IMR-90 (cell line): ENCODE results near the gene DEPDC5. TPM values are rescaled to one million over a fixed set of nuclear protein-coding genes. Genes with fewer than 3 reads are reported as not detected.

Experiments
- ATAC-seq: fragments of 200-7000 bp; cut with Tn5 transposase; 2 replicates; pipeline ENCODE4 v1.9.1; 2020; ENCODE audit warnings: low read depth, mild to moderate bottlenecking, moderate library complexity
- BruUV-seq: library from RNA; stranded (reverse); fragments of 400-500 nt; replicated peaks from 2 replicates; lab custom pipeline; 2021; lab: Mats Ljungman, UMichigan
- CTCF ChIA-PET: fragments of 300-600 bp; formaldehyde crosslinking; extraction: SDS; loops from one replicate; lab custom pipeline; 2021; ENCODE audit warnings: antibody characterized with exemption; lab: Yijun Ruan, JAX
- POLR2A ChIA-PET: fragments of 300-600 bp; sonication (Branson Sonifier 250); formaldehyde crosslinking; loops from one replicate; lab custom pipeline; 2022; ENCODE audit warnings: antibody characterized with exemption; ENCODE audit not compliant: unreplicated experiment; lab: Charles Lee
- DNase-seq: peaks from one replicate; pipeline ENCODE4 v3.0.0; 2013
- H2AFZ ChIP-seq: replicated peaks from 2 replicates; pipeline ENCODE3; 2013; ENCODE audit warnings: low read length, mild to moderate bottlenecking; ENCODE audit not compliant: poor library complexity
- H2AK5ac ChIP-seq: 2 replicates; pipeline ENCODE4 v1.6.1; 2013; ENCODE audit warnings: low read depth, low read length, inconsistent platforms
- H2AK9ac ChIP-seq: replicated peaks from 2 replicates; pipeline ENCODE3; 2013; ENCODE audit warnings: mild to moderate bottlenecking, low read depth, low read length, moderate library complexity; ENCODE audit not compliant: poor library complexity
- H2BK120ac ChIP-seq: 2 replicates; pipeline ENCODE4 v1.6.1; 2013; ENCODE audit warnings: low read depth, low read length, inconsistent platforms
- H2BK15ac ChIP-seq: 3 replicates; pipeline ENCODE4 v1.6.1; 2013; ENCODE audit warnings: low read depth, low read length, inconsistent platforms
- H2BK20ac ChIP-seq: 2 replicates; pipeline ENCODE4 v1.6.1; 2013; ENCODE audit warnings: low read depth, mild to moderate bottlenecking, inconsistent platforms, low read length, moderate library complexity
- H2BK5ac ChIP-seq: 2 replicates; pipeline ENCODE4 v1.6.1; 2013; ENCODE audit warnings: mild to moderate bottlenecking, low read depth, low read length, inconsistent platforms; ENCODE audit not compliant: poor library complexity, severe bottlenecking
- H3K14ac ChIP-seq: replicated peaks from 2 replicates; pipeline ENCODE4 v1.6.1; 2013; ENCODE audit warnings: low read depth, low read length, inconsistent platforms
- H3K18ac ChIP-seq: 2 replicates; pipeline ENCODE4 v1.6.1; 2013; ENCODE audit warnings: low read depth, low read length, control low read depth
- H3K23ac ChIP-seq: 2 replicates; pipeline ENCODE4 v1.6.1; 2013; ENCODE audit warnings: low read depth, low read length, inconsistent platforms
- H3K27ac ChIP-seq: 2 replicates; pipeline ENCODE4 v1.5.1; 2013; ENCODE audit warnings: mild to moderate bottlenecking, control low read depth, low read length; ENCODE audit not compliant: insufficient read depth
- H3K27me3 ChIP-seq: 2 replicates; pipeline ENCODE4 v1.6.1; 2013; ENCODE audit warnings: low read length; ENCODE audit not compliant: control insufficient read depth, insufficient read depth
- H3K36me3 ChIP-seq: 2 replicates; pipeline ENCODE4 v1.6.1; 2013; ENCODE audit warnings: low read length, mixed read lengths; ENCODE audit not compliant: control insufficient read depth, insufficient read depth
- H3K4ac ChIP-seq: 2 replicates; pipeline ENCODE4 v1.6.1; 2013; ENCODE audit warnings: low read depth, low read length, inconsistent platforms
- H3K4me1 ChIP-seq: 2 replicates; pipeline ENCODE4 v1.6.1; 2013; ENCODE audit warnings: low read length, mixed read lengths; ENCODE audit not compliant: control insufficient read depth, insufficient read depth
- H3K4me2 ChIP-seq: 2 replicates; pipeline ENCODE4 v1.6.1; 2013; ENCODE audit warnings: low read depth, mild to moderate bottlenecking, control low read depth, low read length, moderate library complexity
- H3K4me3 ChIP-seq: 2 replicates; pipeline ENCODE4 v1.5.1; 2013; ENCODE audit warnings: low read depth, mild to moderate bottlenecking, control low read depth, low read length, moderate library complexity; ENCODE audit not compliant: insufficient read depth
- H3K56ac ChIP-seq: 2 replicates; pipeline ENCODE4 v1.6.1; 2013; ENCODE audit warnings: low read length, inconsistent platforms; ENCODE audit not compliant: insufficient read depth; ENCODE audit errors: extremely low read depth
- H3K79me1 ChIP-seq, 2 experiments: 2 replicates each; pipeline ENCODE4 v1.6.1; 2013; ENCODE audit warnings: low read length in 2 of 2, inconsistent platforms in 1 of 2, low read depth in 1 of 2
- H3K9ac ChIP-seq: 2 replicates; pipeline ENCODE4 v1.6.1; 2013; ENCODE audit warnings: low read depth, low read length, control low read depth
- H3K9me1 ChIP-seq: 2 replicates; pipeline ENCODE4 v1.6.1; 2013; ENCODE audit warnings: low read length, inconsistent platforms; ENCODE audit not compliant: insufficient read depth
- H3K9me3 ChIP-seq: 2 replicates; pipeline ENCODE4 v1.6.1; 2013; ENCODE audit warnings: low read length; ENCODE audit not compliant: control insufficient read depth, insufficient read depth
- H4K20me1 ChIP-seq: 2 replicates; pipeline ENCODE4 v1.6.1; 2013; ENCODE audit warnings: low read length, inconsistent platforms; ENCODE audit not compliant: insufficient read depth
- H4K5ac ChIP-seq: 2 replicates; pipeline ENCODE4 v1.6.1; 2013; ENCODE audit warnings: mild to moderate bottlenecking, low read depth, low read length, control low read depth
- H4K8ac ChIP-seq, 2 experiments: 2 replicates each; pipeline ENCODE4 v1.6.1; 2013; ENCODE audit warnings: low read depth in 2 of 2, low read length in 2 of 2, control low read depth in 1 of 2, inconsistent platforms in 1 of 2
- H4K91ac ChIP-seq: 2 replicates; pipeline ENCODE4 v1.6.1; 2013; ENCODE audit warnings: low read depth, low read length, inconsistent platforms; ENCODE audit not compliant: insufficient read depth
- CEBPB ChIP-seq: IDR thresholded peaks from 2 replicates; pipeline ENCODE4 v1.6.1; 2012; ENCODE audit warnings: low read depth, low read length, improper control_type of control experiment
- CHD1 ChIP-seq: IDR thresholded peaks from 2 replicates; pipeline ENCODE4 v1.6.1; 2012; ENCODE audit warnings: low read depth, low read length, improper control_type of control experiment
- CTCF ChIP-seq: conservative IDR thresholded peaks from 2 replicates; pipeline ENCODE4 v1.5.1; 2012; ENCODE audit warnings: mild to moderate bottlenecking, low read depth, low read length, improper control_type of control experiment
- ELK1 ChIP-seq: fragments of 150-350 bp; IDR thresholded peaks from 2 replicates; pipeline ENCODE4 v1.6.1; 2016; ENCODE audit warnings: low read depth, mild to moderate bottlenecking, low read length, moderate library complexity, borderline replicate concordance
- MAFK ChIP-seq: IDR thresholded peaks from 2 replicates; pipeline ENCODE4 v1.6.1; 2012; ENCODE audit warnings: low read depth, low read length, improper control_type of control experiment
- MAZ ChIP-seq: IDR thresholded peaks from 2 replicates; pipeline ENCODE4 v1.6.1; 2012; ENCODE audit warnings: low read depth, mild to moderate bottlenecking, low read length, improper control_type of control experiment, moderate library complexity, borderline replicate concordance
- MXI1 ChIP-seq: IDR thresholded peaks from 2 replicates; pipeline ENCODE4 v1.6.1; 2012; ENCODE audit warnings: low read depth, mild to moderate bottlenecking, low read length, moderate library complexity, borderline replicate concordance
- NFE2L2 ChIP-seq: fragments of 150-350 bp; IDR thresholded peaks from 2 replicates; pipeline ENCODE4 v1.6.1; 2016; ENCODE audit warnings: low read depth, mild to moderate bottlenecking, low read length
- POLR2A ChIP-seq: IDR thresholded peaks from 2 replicates; pipeline ENCODE4 v1.6.1; 2012; ENCODE audit warnings: mild to moderate bottlenecking, low read depth, low read length
- RAD21 ChIP-seq: IDR thresholded peaks from 2 replicates; pipeline ENCODE4 v1.6.1; 2012; ENCODE audit warnings: low read length, improper control_type of control experiment
- RCOR1 ChIP-seq: IDR thresholded peaks from 2 replicates; pipeline ENCODE4 v1.6.1; 2012; ENCODE audit warnings: mild to moderate bottlenecking, low read length, improper control_type of control experiment; ENCODE audit not compliant: insufficient replicate concordance
- RFX5 ChIP-seq: IDR thresholded peaks from 2 replicates; pipeline ENCODE4 v1.8.0; 2012; ENCODE audit warnings: low read depth, mild to moderate bottlenecking, low read length, moderate library complexity
- WGBS, 2 experiments: methylation state at CpG; one replicate each; pipeline versions ENCODE4 v1.1.5 to v1.1.7; 2013; ENCODE audit warnings: missing lambda C conversion rate in 2 of 2; ENCODE audit not compliant: insufficient read length in 1 of 2; ENCODE audit errors: extremely low coverage in 2 of 2; 5-methylcytosine and 5-hydroxymethylcytosine counted together
- dilution Hi-C: fragments of 300-500 bp; cut with HindIII; formaldehyde crosslinking; loops from one replicate; pipeline ENCODE4 v1.14.3; 2018; ENCODE audit warnings: low sequenced_read_pairs; ENCODE audit not compliant: unreplicated experiment
- in situ Hi-C: fragments of 300-500 bp; cut with MboI; formaldehyde crosslinking; loops from 3 replicates; pipeline ENCODE4 v1.14.3; 2019; ENCODE audit warnings: low sequenced_read_pairs, inconsistent platforms, mixed read lengths
- intact Hi-C: fragments of 100-400 bp; cut with micrococcal nuclease; formaldehyde crosslinking; loops from 2 replicates; pipeline ENCODE4 v1.10.0; 2022
- polyA plus RNA-seq, 3 experiments: library from polyadenylated mRNA; depleted of rRNA; stranded (reverse); fragments of >200 nt; gene quantifications; 2 replicates each; pipeline ENCODE4 v1.2.3, GENCODE V29; 2012; ENCODE audit warnings: low replicate concordance in 1 of 3
- total RNA-seq: library from RNA; depleted of rRNA; stranded (reverse); fragments of >200 nt; gene quantifications from 2 replicates; pipeline ENCODE4 v1.2.3, GENCODE V29; 2012

Gene DEPDC5
- total and polyA plus RNA-seq, 2 of the 4 experiments (the other 2 are of a cell fraction), result 6.6 to 12.9 TPM

- Histone ChIP-seq H2AFZ (no peak overlapping the region), H4K91ac (no peak overlapping the region), H3K23ac (no peak overlapping the region), H2BK5ac (no peak overlapping the region), H3K4ac (no peak overlapping the region), H3K14ac (no peak overlapping the region), H2BK15ac (no peak overlapping the region), H3K9me1 (peaks cover 9% of the 10 kb centered on the region; the same call in 1 of the 2 replicates), H2BK20ac (no peak overlapping the region), H3K9ac (no peak overlapping the region), H3K36me3 (peaks cover 32% of the 10 kb centered on the region), H4K8ac (no peak overlapping the region), H3K4me1 (peaks cover 8% of the 10 kb centered on the region), H3K56ac (no peak overlapping the region), H3K4me3 (no peak overlapping the region), H3K9me3 (no peaks in the 10 kb centered on the region), H2BK120ac (no peak overlapping the region), H2AK9ac (no peak overlapping the region), H3K18ac (no peak overlapping the region), H3K4me2 (no peak overlapping the region), H3K27ac (no peak overlapping the region), H4K5ac (no peak overlapping the region), H2AK5ac (no peak overlapping the region), H3K27me3 (no peaks in the 10 kb centered on the region; the same call in 1 of the 2 replicates), H4K20me1 (peaks cover 11% of the 10 kb centered on the region; the same call in 1 of the 2 replicates), H3K79me1 (no peaks in the 10 kb centered on the region; a peak in 1 of 4 replicates)
- TF ChIP-seq MAZ, result no peak
- TF ChIP-seq RAD21, result no peak
- no peak for TF ChIP-seq CEBPB
- no peak for TF ChIP-seq MAFK
- no peak for TF ChIP-seq CTCF
- TF ChIP-seq NFE2L2, result no peak
- TF ChIP-seq RFX5, result no peak
- no peak for TF ChIP-seq MXI1
- TF ChIP-seq ELK1, result no peak
- TF ChIP-seq CHD1, result no peak
- no peak for TF ChIP-seq POLR2A
- no peak for TF ChIP-seq RCOR1
- ChIA-PET CTCF (no interaction called here), POLR2A (no interaction called here)
- intact Hi-C loops (loop anchor here (5.0 kb wide), 1 partner anchor 126 kb away; no protein-coding TSS in a partner anchor), dilution Hi-C loops (no loop called here), in situ Hi-C loops (no loop called here)
- ATAC-seq (no peak), DNase-seq (no peak)
- no TSS peak for BruUV-seq
- WGBS, 2 experiments, result 94% methylated on average over 2 of the region's 6 CpGs; no CpG with 5 or more reads in 1 of the 2 experiments
Observed at GRCh38 chr22:31826443-31826842, 72.6 kb downstream of the DEPDC5 start.
